Measurements from ENCODE around the gene B4GALT5. TPM values are rescaled to one million over a fixed set of nuclear protein-coding genes. Genes with fewer than 3 reads are reported as not detected.

The B4GALT5 gene
- total and polyA plus RNA-seq, 7 donors, result 32.0 to 284 (median 75.3) TPM

- TF ChIP-seq CTCF (IDR thresholded peaks at IDR 0.05), result no peak
- Histone ChIP-seq H3K36me3 (ENCODE audit: insufficient read depth in 1 of 2, low read depth in 1 of 2) (peaks cover 25 to 100% of the 10 kb centered on the region in 2 donors), H3K9me3 (no peaks in the 10 kb centered on the region), H3K4me3 (no peak overlapping the region), H3K27ac (peak overlapping the region; percentile 48), H3K4me1 (peaks cover 20% of the 10 kb centered on the region), H3K27me3 (ENCODE audit: insufficient read depth in 3 of 3, low read length in 2 of 3) (no peaks in the 10 kb centered on the region)
- intact Hi-C loops (cut with DNase I), result no loop called here
- peak in 1 of 4 donors; percentile 25 for ATAC-seq
- WGBS, 3 donors, result 58 to 76% (median 70%) methylated on average over 10 of the region's 10 CpGs
- DNase-seq, result no peak
Observed at GRCh38 chr20:49641683-49642656, 71.7 kb downstream of the B4GALT5 start.

GRCh38 chr20:49637046-49637637, 76.5 kb downstream of the B4GALT5 start:
- 32 to 49% (median 41%) methylated on average over 8 of the region's 8 CpGs for WGBS, 3 donors
- Histone ChIP-seq H3K27ac (peak overlapping the region; percentile 52), H3K27me3 (ENCODE audit: insufficient read depth in 3 of 3, low read length in 2 of 3) (no peaks in the 10 kb centered on the region), H3K36me3 (ENCODE audit: insufficient read depth in 1 of 2, low read depth in 1 of 2) (peaks cover 16 to 87% of the 10 kb centered on the region in 2 donors), H3K4me1 (peaks cover 34% of the 10 kb centered on the region), H3K9me3 (no peaks in the 10 kb centered on the region), H3K4me3 (no peak overlapping the region)
- ATAC-seq, result peak; percentile 43 to 71 (median 64)
- no peak for DNase-seq
- TF ChIP-seq CTCF (IDR thresholded peaks at IDR 0.05), result no peak
- intact Hi-C loops (cut with DNase I), result no loop called here

- ATAC-seq (peak; percentile 64 to 79 (median 77)), DNase-seq (peak; percentile 54 to 78)
- WGBS, 3 donors, result 35 to 45% (median 39%) methylated on average over 5 of the region's 5 CpGs
- peak overlapping the region; percentile 60 for H3K27ac ChIP-seq
- no peak overlapping the region for H3K4me3 ChIP-seq
- peaks cover 41% of the 10 kb centered on the region for H3K4me1 ChIP-seq
- peaks cover 13 to 80% of the 10 kb centered on the region in 2 donors for H3K36me3 ChIP-seq (ENCODE audit: insufficient read depth in 1 of 2, low read depth in 1 of 2)
- intact Hi-C loops (cut with DNase I), result no loop called here
- TF ChIP-seq CTCF (IDR thresholded peaks at IDR 0.05), result no peak
- no peaks in the 10 kb centered on the region for H3K27me3 ChIP-seq (ENCODE audit: insufficient read depth in 3 of 3, low read length in 2 of 3)
- no peaks in the 10 kb centered on the region for H3K9me3 ChIP-seq
Observed at GRCh38 chr20:49636447-49636846, 77.2 kb downstream of the B4GALT5 start.

GRCh38 chr20:49635866-49636265, 77.8 kb downstream of the B4GALT5 start:
- H3K9me3 ChIP-seq, result no peaks in the 10 kb centered on the region
- ATAC-seq (peak in 1 of 4 donors; percentile 9), DNase-seq (no peak)
- H3K27me3 ChIP-seq (ENCODE audit: insufficient read depth in 3 of 3, low read length in 2 of 3), result no peaks in the 10 kb centered on the region
- H3K4me1 ChIP-seq, result peaks cover 44% of the 10 kb centered on the region
- no peak overlapping the region for H3K4me3 ChIP-seq
- no peak for TF ChIP-seq CTCF (IDR thresholded peaks at IDR 0.05)
- peak overlapping the region; percentile 60 for H3K27ac ChIP-seq
- intact Hi-C loops (cut with DNase I), result no loop called here
- H3K36me3 ChIP-seq (ENCODE audit: insufficient read depth in 1 of 2, low read depth in 1 of 2), result peaks cover 8 to 75% of the 10 kb centered on the region in 2 donors
- 54 to 79% (median 62%) methylated on average over 12 of the region's 12 CpGs for WGBS, 3 donors

Data from psoas muscle (tissue), 8 donors.